NCI-H2029 treated with DMSO at 0.1 percent for 48 hours (cell line): ENCODE data around the gene PFKM.
"Not testable (repeated sequence)": the region's sequence is repeated elsewhere in the genome, so short reads cannot be mapped to it uniquely, and the experiment has no call there.

Source experiments
- DNase-seq: peaks from one replicate; lab custom pipeline; 2025; lab: John Stamatoyannopoulos, UW

PFKM gene

DNA sequence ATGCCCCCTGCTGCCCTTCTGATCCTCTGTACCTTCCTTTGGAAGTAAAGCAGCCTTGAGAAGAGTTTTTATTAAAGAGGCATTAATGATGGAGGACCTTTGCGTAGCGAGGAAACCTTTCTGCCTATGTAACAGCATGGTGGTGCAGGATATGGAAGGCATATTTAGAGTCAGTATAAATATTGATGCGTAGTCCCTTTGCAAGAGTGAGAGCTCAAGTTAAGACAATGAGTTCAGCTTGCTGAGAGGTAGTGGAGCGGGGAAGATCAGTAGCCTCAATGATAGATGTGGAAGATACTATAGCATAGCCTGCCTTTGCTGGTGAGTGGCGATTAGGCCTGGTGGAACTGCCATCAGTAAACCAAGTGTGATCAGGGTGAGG lies 7.9 kb upstream of the PFKM start:
- not testable (repeated sequence) for DNase-seq

DNA sequence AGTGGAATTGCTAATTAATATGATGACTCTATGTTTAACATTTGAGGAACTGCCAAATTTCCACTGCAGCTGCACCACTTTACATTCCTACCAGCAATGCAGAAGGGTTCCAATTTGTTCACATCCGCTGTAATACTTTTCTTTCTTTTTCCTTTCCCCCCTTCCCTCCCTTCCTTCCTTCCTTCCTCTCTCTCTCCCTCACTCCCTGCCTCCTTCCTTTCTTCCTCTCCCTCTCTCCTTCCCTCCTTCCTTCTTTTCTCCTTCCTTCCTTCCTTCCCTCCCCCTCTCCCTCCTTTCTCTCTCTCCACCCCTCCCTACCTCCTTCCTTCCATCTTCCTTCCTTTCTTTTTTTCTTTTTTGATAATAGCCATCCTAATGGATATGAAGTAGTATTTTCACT lies 3.2 kb upstream of the PFKM start:
- no peak for DNase-seq

DNA sequence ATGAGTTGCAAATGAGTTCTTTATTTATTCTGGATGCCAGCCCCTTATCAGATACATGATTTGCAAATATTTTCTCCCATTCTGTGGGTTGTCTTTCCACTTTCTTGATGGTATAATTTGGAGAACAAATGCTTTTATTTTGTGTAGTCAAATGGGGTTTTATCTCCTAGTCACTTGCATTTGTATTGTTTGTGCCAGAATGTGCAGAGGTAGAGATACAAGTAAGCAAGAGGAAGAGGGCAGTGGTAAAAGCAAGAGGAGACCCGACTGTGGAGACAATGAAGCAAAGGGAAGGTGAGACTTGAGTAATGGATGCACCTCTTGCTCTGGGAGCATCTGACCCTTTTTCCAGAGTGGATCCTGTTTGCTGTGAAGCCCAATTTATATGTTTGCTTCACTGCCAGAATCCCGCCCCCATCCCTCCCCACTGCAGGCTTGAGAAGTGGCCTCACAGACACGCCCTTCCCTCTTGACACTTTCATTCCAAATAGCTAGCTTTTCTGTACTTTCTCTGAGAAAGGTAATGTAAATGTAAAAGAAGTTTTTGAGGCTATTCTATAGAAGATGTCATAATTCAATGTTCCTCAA lies 786 bp upstream of the PFKM start:
- DNase-seq, result no peak

DNA sequence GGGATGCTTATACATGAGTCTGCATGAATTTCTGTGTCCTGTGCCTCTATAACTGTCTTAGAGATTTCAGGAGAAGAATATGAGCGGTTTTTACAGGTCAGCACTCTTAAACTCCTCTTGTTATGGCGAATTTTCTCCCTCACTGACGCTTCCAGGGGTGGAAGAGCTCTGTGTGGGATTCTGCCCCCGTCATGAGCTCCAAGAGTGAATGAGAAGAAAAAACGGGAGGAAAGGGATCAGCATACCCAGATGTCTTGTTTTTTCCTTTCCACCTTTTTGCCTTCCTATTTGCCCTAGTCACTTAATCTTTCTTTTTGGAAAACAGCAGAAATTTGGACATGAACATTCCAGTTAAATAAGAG lies 651 bp downstream of the PFKM start:
- DNase-seq, result no peak

DNA sequence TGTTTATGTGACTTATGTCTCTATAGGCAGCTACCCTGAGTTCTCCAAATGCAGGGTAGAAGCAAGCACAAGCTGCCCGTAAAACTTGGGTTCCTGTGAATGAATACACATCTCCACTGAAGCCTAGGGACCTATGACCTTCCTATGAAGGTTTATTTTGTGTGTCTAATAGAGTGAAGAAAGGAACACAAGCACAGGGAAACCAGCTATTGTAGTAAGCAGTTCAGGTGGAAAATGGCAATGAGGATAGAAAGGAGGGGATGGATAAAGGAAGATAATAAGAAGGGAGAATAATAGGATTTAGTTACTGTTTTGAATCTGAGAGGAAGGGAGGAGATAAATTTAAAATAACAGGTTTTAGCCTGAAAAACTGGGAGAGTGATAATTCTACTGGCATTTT lies 2.4 kb downstream of the PFKM start:
- no peak for DNase-seq

DNA sequence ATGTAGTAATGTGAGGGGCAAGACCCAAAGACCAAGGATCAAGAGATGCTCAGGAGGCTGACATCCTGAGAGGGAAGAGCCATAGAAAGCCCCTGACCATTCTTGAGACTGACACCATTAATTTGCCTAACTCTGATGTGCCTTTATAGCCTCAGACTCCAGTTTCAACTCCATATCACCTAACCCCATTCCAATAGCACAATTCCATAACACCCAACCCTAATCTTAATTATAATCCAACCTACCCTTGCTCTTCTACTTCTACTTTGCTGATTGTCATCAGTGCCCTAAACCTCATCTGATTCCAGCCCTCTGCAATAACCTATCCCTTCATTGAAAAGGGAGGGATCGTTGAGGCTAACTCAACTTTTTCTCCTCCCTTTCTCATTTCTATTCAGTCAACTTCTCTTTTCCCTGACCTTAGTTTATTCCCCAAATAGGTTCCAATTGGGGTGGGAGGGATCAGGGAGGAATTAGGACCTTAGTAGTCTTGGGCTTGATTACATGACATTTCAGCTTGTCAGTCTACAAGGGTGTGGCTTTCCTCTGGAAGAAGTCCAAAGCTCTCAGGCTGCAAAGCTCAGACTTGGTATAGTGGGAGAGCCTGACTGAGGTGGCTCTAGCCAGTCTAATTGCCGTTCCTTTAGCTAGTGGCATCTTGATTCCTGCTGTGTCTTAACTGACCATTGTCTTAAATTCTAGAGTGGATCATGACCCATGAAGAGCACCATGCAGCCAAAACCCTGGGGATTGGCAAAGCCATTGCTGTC lies 3.1 kb downstream of the PFKM start:
- DNase-seq, result no peak

DNA sequence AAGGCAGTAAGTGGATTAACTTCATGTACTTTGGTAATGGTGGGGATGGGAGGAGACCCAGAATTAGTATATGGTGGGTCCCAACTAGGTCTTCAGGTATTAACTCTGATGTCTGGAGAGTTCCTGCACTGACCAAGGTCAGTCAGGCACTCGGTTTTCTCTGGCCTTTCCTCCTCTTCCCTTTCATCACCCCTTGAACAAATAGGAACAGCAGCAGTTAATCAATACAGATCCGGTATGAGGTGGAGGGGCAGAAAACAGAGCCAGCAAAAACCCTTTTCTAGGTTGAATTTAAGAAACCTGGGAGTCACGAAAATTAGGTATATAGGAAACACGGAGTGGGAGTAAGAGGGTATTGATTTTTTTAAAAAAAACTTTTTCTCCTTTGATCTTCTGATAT lies 4.0 kb downstream of the PFKM start:
- DNase-seq, result no peak

DNA sequence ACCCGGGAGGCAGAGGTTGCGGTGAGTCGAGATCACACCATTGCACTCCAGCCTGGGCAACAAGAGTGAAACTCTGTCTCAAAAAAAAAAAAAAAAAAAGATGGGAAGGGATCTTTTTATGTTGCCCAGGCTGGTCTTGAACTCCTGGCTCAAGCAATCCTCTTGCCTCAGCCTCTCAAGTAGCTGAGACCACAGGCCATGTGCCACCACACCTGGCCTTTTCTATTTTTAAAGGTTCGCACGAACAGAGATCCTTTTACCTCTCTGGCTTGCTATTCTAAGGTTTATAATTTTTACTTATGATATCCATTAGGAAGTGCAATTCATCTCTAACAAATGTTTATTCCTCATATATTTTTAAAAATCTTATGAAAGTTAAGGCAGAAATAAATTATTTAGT lies 6.4 kb downstream of the PFKM start:
- DNase-seq, result not testable (repeated sequence)

DNA sequence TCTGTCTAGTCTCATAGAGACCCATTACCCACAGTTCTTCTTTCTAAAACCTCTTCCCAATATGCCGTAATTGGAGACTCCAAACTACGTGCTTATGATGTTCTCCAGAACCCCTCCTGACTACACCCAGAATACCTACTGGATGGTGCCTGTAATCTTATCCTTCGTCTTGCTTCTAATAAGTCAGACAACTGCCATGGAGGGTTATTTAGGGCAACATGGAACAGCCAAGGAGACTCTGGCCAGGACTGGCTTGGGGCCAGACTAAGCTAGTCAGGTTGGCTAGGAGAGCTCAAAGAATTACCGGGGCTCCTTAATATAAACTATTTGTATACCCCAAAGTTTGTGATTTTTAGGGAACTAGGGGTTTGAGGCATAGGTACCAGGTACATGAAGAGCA lies 6.8 kb downstream of the PFKM start:
- DNase-seq, result no peak

DNA sequence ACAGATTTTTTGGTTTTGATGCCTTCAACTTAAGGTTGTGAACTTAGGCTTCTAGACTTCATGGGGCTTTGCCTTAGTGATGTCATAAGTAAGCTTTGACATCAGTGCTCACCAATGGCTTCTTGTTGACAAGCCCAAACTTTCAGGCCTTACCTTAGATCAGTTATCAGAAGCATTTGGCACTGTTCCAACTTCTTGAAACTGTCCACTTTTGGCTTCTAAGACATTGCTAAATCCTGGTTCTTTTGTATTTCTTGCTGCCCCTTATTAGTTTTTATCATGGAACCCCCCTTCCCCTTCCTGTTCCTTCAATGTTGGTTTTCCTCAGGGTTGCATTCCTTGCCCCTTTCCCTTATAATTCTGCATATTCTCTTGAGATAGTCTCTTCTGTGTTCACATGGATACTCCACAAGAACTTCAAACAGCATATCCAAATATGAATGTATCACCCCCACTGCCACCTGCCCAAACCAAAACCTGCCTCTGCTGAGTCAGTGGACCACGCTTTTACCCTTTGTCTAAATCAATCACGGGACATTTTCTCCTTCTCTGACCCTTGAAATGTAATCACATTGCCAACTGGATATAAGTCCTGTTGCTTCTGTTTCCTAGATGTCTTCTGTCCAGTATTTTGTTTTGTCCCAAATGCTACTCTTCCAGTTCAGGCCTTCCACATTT lies 7.9 kb downstream of the PFKM start:
- DNase-seq, result no peak

DNA sequence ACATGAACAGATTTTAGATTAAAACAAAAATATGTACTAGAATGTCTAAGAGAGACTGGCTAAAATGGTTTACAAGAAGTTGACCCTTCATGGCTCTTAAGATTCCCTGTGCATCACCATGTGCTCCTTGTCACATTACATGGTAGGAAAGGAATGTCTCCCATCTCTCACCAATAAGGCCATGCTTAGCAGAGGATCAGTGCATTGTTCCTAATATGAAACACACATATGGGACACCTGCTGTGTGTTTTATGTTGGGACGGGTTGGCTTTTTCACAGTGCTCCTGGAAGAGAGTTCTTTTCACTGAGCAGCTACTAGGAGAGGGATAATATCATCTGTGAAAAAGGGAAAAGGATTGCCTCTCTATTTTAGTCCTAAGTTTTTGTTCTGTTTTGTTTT lies 9.6 kb downstream of the PFKM start:
- no peak for DNase-seq

DNA sequence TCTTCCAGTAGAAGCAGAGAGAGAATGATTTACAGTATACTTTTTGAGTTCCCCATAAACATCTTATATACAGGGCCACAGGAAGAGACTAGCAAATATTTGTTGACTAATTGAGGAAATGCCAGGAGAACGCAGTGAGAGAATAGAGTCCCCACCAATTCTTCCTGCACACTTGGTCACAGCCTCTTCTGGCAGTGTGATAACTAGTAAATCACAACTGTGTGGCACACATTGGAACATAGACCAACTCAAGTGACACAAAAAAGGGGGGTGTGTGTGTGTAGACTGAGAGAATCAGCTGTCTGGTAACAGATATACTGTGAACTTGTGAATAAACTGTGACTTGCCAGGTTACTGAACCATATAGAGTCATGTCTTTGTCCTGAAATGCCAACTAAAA lies 10.2 kb downstream of the PFKM start:
- DNase-seq, result no peak

DNA sequence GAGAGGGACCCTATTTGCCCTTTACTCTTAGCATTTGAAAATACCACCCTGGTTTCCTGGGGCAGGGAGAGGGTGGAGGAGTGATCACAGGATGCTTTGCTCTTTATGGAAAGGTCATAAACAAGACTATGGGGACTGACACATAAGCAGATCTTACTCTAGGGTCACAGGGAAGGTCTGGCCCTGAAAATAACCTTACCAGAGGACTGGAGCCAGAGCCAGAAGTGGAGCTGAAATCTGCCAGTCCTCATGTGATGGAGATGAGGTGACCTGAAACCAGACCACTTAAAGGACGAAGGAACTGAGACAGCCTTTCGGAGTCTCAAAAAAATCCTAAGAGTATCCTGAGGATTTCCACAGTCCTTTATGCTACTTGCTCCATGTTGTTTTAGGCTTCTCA lies 12.4 kb downstream of the PFKM start:
- no peak for DNase-seq

DNA sequence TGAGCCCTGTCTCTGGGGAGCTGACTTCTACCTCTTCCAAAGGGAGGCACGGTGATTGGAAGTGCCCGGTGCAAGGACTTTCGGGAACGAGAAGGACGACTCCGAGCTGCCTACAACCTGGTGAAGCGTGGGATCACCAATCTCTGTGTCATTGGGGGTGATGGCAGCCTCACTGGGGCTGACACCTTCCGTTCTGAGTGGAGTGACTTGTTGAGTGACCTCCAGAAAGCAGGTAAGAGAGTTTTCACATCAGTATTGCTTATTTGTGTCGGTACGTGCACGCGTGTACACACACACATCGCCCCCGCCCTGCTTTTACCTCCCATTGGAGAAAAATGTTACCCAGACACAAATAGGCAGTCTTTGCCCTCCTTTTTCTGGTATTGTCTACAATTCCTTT lies 13.7 kb downstream of the PFKM start:
- DNase-seq, result no peak

DNA sequence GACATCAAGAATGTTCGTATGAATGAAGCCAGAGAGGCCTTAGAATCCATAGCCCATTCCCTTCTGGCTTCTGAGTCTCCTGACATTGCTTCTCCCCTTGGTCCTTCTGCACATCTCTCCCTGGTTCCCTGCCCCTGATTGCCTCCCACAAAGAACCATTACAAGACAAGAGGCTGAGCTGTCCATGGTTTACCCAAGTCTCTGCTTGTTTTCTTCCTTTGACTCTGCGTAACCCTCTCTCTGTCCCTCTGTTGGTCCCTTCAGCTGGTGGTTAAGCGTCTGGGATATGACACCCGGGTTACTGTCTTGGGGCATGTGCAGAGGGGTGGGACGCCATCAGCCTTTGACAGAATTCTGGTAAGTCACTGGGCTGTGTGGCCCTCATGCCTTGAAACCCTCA lies 15.9 kb downstream of the PFKM start:
- no peak for DNase-seq

DNA sequence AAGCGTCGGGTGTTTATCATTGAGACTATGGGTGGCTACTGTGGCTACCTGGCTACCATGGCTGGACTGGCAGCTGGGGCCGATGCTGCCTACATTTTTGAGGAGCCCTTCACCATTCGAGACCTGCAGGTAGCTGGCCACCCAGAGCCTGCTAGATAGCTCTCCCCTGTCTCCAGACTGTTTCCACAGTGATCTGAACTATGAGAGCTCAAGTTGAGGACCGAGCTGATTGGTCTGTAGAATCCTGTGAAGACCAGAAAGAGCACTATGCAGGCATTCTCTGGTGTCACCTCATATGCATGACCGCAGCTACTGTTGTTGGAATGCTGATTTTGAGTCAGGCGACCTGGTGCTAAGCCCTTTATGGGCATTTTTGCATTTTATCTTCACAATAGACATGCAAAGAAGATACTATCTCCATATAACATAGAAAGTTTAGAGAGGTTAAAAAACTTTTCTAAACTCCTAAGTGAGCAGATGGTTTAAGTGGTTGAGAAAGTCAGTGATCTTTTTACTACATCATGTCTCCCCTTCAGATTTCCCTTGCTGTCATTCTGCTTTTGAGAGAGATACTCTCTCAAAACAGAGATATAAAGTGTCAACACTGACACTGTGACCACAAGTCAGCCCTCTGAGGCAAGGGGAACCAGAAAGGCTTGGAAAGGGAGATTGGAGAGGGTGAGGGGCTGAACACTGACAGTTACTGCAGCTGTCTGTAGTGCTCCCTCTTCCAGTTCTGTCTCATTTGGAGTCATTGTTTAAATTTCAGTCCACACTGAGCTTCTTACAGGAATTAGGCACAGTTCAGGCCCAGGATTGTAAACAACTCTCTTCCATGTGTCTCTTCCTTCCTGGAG lies 23.9 kb downstream of the PFKM start:
- DNase-seq, result no peak

DNA sequence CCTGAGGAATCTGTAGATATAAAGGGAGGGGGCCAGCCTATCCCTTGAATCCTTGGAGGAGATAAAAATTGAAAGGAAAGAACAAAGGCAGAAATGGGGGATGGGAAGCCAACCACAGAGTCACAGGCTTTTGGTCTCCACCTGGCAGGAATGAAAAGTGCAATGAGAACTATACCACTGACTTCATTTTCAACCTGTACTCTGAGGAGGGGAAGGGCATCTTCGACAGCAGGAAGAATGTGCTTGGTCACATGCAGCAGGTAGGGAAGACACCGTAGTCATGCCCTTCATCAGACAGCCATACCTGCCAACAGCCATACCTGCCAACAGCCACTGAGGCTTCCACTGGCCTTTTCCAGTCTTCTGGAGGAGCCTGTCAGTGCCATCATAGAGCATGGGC lies 24.7 kb downstream of the PFKM start:
- DNase-seq, result no peak

DNA sequence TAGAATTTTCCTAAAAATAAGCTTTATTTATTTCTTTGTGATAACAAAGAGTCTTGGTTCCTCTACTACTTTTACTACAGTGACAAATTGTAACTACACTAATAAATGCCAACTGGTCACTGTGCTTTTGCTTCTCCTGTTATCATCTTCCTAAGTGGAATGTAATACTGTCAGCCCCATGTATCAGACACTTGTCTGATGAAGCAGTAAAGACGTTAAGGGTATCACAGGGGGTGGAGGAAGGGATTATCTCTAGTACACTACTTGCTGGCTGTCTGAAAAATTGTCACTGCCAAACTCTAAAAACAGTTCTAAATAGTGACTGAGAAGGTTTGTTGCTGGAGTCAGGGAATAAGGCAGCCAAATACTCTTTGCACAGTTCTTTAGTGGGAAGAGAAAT lies 26.8 kb downstream of the PFKM start:
- DNase-seq, result no peak

DNA sequence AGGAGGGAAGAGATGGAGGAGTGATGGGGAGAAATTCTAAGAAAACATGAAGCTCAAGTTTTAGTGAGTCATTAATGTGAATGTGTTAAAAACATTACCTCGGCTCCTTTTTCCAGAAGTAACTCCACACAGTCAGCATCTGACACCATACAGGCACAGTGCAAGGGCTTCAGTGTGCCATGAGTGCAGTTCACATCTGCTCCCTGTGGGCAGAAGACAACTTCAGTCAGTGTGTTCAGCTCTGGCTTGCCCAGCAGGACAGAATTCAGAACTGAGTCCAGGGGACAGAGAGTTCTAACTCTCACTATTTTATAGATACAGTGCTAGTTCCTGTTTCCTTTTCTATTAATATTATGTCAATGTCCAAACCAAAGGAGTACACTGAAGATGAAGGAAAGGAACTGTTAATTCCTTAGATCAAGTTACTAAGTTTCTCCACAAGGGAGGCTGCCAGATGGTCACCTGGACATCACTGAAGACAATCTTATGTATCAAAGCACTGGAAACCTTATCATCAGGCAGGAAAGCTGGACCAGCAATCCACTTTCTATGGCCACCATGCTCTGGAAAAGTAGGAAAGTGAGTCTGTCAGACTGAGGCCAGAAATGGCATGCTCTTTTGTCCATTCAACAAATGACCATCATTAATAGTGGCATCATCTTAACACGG lies 32.1 kb downstream of the PFKM start:
- DNase-seq, result no peak

DNA sequence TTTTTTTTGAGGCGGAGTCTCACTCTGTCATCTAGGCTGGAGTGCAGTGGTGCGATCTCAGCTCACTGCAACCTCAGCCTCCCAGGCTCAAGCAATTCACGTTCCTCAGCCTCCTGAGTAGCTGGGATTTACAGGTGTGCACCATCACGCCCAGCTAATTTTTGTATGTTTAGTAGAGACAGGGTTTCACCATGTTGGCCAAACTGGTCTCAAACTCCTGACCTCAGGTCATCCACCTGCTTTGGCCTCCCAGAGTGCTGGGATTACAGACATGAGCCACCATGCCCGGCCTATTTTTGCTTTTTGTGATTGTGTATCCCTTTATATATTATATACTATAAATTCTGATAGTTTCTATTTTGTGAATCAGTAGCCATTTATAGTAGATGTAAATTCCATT lies 36.6 kb downstream of the PFKM start:
- not testable (repeated sequence) for DNase-seq

DNA sequence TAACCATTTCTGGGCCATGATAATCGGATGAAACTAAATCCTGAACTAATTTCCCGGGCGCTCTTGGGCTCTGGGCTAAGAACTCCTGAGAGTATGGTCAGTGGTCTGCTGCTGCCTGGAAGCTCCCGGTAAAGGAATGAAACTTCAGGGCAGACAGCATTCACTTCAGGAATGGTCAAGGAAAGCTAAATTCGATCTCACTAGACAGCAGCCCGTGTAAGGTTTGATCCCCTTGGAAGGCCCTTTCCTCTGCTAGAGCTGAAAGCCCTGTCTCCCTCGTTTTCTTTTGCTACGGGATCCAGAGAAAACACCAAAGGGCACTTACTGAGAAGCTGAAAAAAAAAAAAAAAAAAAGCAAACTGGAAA lies 37.5 kb downstream of the PFKM start:
- DNase-seq, result no peak
